Stomach (tissue), 4 donors: ENCODE measurements around the gene MESP2.

Experiments used
- CTCF ChIP-seq, 7 experiments: fragments of 450-650 bp in 4 of 7; fragments of 200-600 bp in 3 of 7; sonication (generic) in 3 of 7; IDR thresholded peaks; one replicate each; pipeline ENCODE4 v1.5.1; 2016 to 2019; ENCODE audit warnings: antibody characterized with exemption in 7 of 7, control low read depth in 2 of 7, mild to moderate bottlenecking in 1 of 7
- POLR2AphosphoS5 ChIP-seq, 3 donors: sonication (generic); formaldehyde crosslinking; IDR thresholded peaks; one replicate each; pipeline ENCODE4 v1.6.1; 2016; ENCODE audit warnings: antibody characterized with exemption in 3 of 3

- TF ChIP-seq CTCF (IDR thresholded peaks at IDR 0.05) (no peak), POLR2AphosphoS5 (IDR thresholded peaks at IDR 0.05) (no peak)
Measured at GRCh38 chr15:89775815-89776214, 317 bp upstream of the MESP2 start.
